Osteoblast (primary cell): ENCODE measurements around the gene CFAP54. TPM values are rescaled to one million over a fixed set of nuclear protein-coding genes. Genes with fewer than 3 reads are reported as not detected.

Experiments
- DNase-seq: peaks from one replicate; pipeline ENCODE4 v3.0.0; 2011; ENCODE audit warnings: low spot score, mixed read lengths; ENCODE audit not compliant: insufficient read length; ENCODE audit errors: missing footprints
- H2AFZ ChIP-seq: 2 replicates; pipeline ENCODE4 v1.6.0; 2011; ENCODE audit warnings: mild to moderate bottlenecking, low read length
- H3K27ac ChIP-seq: 2 replicates; pipeline ENCODE4 v1.5.1; 2011; ENCODE audit warnings: mild to moderate bottlenecking, low read depth, low read length, moderate library complexity
- H3K27me3 ChIP-seq: 2 replicates; pipeline ENCODE4 v1.6.0; 2012; ENCODE audit warnings: mild to moderate bottlenecking, control low read depth, inconsistent platforms, low read length, moderate library complexity; ENCODE audit not compliant: insufficient read depth
- H3K36me3 ChIP-seq: 2 replicates; pipeline ENCODE4 v1.5.1; 2011; ENCODE audit warnings: mild to moderate bottlenecking, low read length, control low read depth, moderate library complexity; ENCODE audit not compliant: insufficient read depth
- H3K4me1 ChIP-seq: 2 replicates; pipeline ENCODE4 v1.5.1; 2011; ENCODE audit warnings: mild to moderate bottlenecking, low read length, control low read depth, moderate library complexity; ENCODE audit not compliant: insufficient read depth
- H3K4me2 ChIP-seq: 2 replicates; pipeline ENCODE4 v1.6.0; 2011; ENCODE audit warnings: mild to moderate bottlenecking, low read length; ENCODE audit not compliant: insufficient read depth
- H3K4me3 ChIP-seq: fragments of 200-600 bp; sonication (generic); 3 replicates; pipeline ENCODE4 v1.5.1; 2012; ENCODE audit warnings: mild to moderate bottlenecking, low read length, inconsistent platforms; ENCODE audit not compliant: insufficient read depth
- H3K79me2 ChIP-seq: 2 replicates; pipeline ENCODE4 v1.6.0; 2012; ENCODE audit warnings: mild to moderate bottlenecking, low read length, control low read depth, inconsistent platforms; ENCODE audit not compliant: insufficient read depth
- H3K9me3 ChIP-seq: 2 replicates; pipeline ENCODE4 v1.5.1; 2011; ENCODE audit warnings: low read depth, low read length, control low read depth
- H4K20me1 ChIP-seq: 2 replicates; pipeline ENCODE4 v1.6.0; 2012; ENCODE audit warnings: mild to moderate bottlenecking, low read length, control low read depth; ENCODE audit not compliant: insufficient read depth
- total RNA-seq: library from RNA; depleted of rRNA; stranded (reverse); fragments of >200 nt; gene quantifications from 2 replicates; pipeline ENCODE4 v1.2.3, GENCODE V29; 2012
- TF ChIP-seq, protein P1 (sequence below): IDR thresholded peaks from 2 replicates; pipeline ENCODE4 v1.5.1; 2011; ENCODE audit warnings: mild to moderate bottlenecking, low read depth, low read length, moderate library complexity; ENCODE audit errors: extremely low read depth

Gene CFAP54
- total RNA-seq, 1 donor = 2.2 TPM

DNA sequence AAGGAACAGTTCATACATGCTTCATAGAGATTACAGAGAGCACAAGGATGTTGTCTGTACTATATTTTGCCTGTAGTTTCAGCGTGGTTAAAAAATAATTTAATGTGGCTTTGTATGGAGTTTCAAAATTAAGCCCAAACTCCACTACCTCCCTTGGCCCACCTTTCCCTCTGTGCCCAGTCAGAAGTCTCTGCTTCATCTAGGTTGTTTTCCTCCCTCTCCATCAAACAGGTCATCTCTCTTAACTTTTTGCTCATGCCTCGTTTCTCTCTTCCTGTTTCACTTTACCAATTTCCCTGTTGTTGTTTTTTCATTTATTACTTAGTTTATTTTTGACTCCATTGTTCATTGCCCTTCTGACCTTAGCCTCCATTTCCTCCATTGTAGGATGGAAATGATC lies 322.8 kb downstream of the CFAP54 start:
- H3K4me3 ChIP-seq = no peak overlapping the region
- no peaks in the 10 kb centered on the region for H3K9me3 ChIP-seq
- H3K36me3 ChIP-seq = no peaks in the 10 kb centered on the region
- TF ChIP-seq, protein P1, sequence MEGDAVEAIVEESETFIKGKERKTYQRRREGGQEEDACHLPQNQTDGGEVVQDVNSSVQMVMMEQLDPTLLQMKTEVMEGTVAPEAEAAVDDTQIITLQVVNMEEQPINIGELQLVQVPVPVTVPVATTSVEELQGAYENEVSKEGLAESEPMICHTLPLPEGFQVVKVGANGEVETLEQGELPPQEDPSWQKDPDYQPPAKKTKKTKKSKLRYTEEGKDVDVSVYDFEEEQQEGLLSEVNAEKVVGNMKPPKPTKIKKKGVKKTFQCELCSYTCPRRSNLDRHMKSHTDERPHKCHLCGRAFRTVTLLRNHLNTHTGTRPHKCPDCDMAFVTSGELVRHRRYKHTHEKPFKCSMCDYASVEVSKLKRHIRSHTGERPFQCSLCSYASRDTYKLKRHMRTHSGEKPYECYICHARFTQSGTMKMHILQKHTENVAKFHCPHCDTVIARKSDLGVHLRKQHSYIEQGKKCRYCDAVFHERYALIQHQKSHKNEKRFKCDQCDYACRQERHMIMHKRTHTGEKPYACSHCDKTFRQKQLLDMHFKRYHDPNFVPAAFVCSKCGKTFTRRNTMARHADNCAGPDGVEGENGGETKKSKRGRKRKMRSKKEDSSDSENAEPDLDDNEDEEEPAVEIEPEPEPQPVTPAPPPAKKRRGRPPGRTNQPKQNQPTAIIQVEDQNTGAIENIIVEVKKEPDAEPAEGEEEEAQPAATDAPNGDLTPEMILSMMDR = no peak
- H3K27me3 ChIP-seq = no peaks in the 10 kb centered on the region
- H3K4me1 ChIP-seq = no peaks in the 10 kb centered on the region
- H3K4me2 ChIP-seq = no peak overlapping the region
- no peaks in the 10 kb centered on the region for H3K79me2 ChIP-seq
- H3K27ac ChIP-seq = no peak overlapping the region
- no peak for DNase-seq
- no peak overlapping the region for H2AFZ ChIP-seq
- no peaks in the 10 kb centered on the region for H4K20me1 ChIP-seq

DNA sequence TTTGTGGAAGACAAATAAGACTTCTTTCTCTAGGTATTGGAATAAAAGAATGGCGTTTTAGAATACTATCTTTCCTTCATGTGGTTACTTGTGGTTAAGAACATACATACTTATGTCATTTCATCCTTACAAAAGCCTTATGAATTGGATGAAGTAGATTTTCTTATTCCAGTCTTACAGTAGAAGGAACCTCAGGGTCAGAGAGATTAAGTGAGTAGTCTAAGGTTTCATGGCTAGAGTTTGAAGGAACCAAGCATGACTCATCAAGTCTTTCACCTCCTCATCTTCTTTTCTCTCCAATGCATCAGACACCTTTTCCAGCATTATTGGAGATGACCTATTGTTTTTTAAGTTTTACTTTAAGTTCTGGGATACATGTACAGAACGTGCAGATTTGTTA lies 324.8 kb downstream of the CFAP54 start:
- DNase-seq = no peak
- no peaks in the 10 kb centered on the region for H3K27me3 ChIP-seq
- no peaks in the 10 kb centered on the region for H4K20me1 ChIP-seq
- no peak overlapping the region for H2AFZ ChIP-seq
- H3K4me3 ChIP-seq = no peak overlapping the region
- no peaks in the 10 kb centered on the region for H3K79me2 ChIP-seq
- no peak overlapping the region for H3K27ac ChIP-seq
- H3K36me3 ChIP-seq = no peaks in the 10 kb centered on the region
- no peaks in the 10 kb centered on the region for H3K9me3 ChIP-seq
- TF ChIP-seq, protein P1 = no peak
- H3K4me2 ChIP-seq = no peak overlapping the region
- no peaks in the 10 kb centered on the region for H3K4me1 ChIP-seq

DNA sequence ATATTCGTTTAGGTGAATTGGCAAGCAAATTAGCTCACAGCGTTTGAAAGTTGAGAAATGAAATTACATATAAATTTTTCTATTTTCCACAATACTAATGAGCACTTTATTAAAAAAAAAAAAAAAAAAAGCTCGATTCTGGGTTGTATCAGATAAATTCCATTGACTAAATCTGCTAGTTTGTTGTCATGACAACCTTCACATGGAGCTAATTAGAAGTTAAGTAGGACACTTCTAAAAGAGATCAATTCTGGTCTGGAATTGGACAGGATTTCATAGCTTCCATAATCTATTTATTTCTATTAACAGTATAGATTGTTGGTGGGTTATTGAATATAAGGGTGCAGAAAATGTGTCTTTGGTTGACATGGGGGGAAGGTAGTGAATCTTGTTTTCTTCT lies 332.2 kb downstream of the CFAP54 start:
- Histone ChIP-seq H3K9me3 (no peaks in the 10 kb centered on the region), H3K36me3 (no peaks in the 10 kb centered on the region), H3K4me3 (no peak overlapping the region), H2AFZ (no peak overlapping the region), H3K79me2 (no peaks in the 10 kb centered on the region), H3K4me1 (no peaks in the 10 kb centered on the region), H4K20me1 (no peaks in the 10 kb centered on the region), H3K4me2 (no peak overlapping the region), H3K27me3 (no peaks in the 10 kb centered on the region), H3K27ac (no peak overlapping the region)
- TF ChIP-seq, protein P1 = no peak
- DNase-seq = no peak

DNA sequence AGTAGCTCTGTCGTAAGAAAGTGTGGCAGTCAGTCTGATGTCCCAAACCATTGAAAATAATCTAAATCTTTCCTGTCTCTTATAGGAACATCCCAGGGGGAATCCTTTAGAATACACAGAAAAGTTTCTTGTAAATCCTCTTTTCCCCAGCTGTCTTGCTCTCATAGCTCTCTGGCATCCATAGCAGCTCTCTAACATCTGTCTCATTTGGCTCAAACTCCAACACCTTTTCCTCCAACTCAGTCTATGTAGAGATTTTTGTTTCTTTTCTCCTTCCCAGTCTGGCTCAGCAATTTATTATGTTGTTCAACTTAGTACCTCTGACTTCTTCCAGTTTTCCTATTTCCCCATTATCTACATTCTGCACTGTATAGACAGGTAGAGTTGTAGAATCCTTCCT lies 333.3 kb downstream of the CFAP54 start:
- no peak for DNase-seq
- Histone ChIP-seq H3K9me3 (no peaks in the 10 kb centered on the region), H2AFZ (no peak overlapping the region), H3K27me3 (no peaks in the 10 kb centered on the region), H3K4me3 (no peak overlapping the region), H3K4me1 (no peaks in the 10 kb centered on the region), H3K79me2 (no peaks in the 10 kb centered on the region), H3K4me2 (no peak overlapping the region), H3K36me3 (no peaks in the 10 kb centered on the region), H4K20me1 (no peaks in the 10 kb centered on the region), H3K27ac (no peak overlapping the region)
- TF ChIP-seq, protein P1 = no peak
